A673 (cell line): ENCODE data around the gene FAM174B.

Experiments
- CTCF ChIP-seq: fragments of 300-800, 200-600 bp; sonication (generic); conservative IDR thresholded peaks from 2 replicates; pipeline ENCODE4 v1.5.1; 2017; ENCODE audit warnings: low read depth, mild to moderate bottlenecking, antibody characterized with exemption, low read length, moderate library complexity, mixed read lengths
- EZH2 ChIP-seq: fragments of 200-600 bp; sonication (generic); IDR thresholded peaks from 2 replicates; pipeline ENCODE4 v1.6.1; 2017; ENCODE audit warnings: borderline replicate concordance, low read depth, mild to moderate bottlenecking, mixed read lengths, antibody characterized with exemption, low read length; ENCODE audit not compliant: poor library complexity, severe bottlenecking

- TF ChIP-seq CTCF: no peak
- no peak for TF ChIP-seq EZH2
Observed at GRCh38 chr15:92687195-92687602, 31.6 kb upstream of the FAM174B start.
